Epidermal melanocyte (primary cell): Measurements from ENCODE around the gene SS18L1.
A peak's percentile ranks its signal among the peaks of the same experiment; 100 is the strongest.

Source experiments
- DNase-seq: peaks from one replicate; pipeline ENCODE4 v3.0.0; 2011; ENCODE audit warnings: low spot score; ENCODE audit not compliant: insufficient read length

SS18L1 gene

DNA sequence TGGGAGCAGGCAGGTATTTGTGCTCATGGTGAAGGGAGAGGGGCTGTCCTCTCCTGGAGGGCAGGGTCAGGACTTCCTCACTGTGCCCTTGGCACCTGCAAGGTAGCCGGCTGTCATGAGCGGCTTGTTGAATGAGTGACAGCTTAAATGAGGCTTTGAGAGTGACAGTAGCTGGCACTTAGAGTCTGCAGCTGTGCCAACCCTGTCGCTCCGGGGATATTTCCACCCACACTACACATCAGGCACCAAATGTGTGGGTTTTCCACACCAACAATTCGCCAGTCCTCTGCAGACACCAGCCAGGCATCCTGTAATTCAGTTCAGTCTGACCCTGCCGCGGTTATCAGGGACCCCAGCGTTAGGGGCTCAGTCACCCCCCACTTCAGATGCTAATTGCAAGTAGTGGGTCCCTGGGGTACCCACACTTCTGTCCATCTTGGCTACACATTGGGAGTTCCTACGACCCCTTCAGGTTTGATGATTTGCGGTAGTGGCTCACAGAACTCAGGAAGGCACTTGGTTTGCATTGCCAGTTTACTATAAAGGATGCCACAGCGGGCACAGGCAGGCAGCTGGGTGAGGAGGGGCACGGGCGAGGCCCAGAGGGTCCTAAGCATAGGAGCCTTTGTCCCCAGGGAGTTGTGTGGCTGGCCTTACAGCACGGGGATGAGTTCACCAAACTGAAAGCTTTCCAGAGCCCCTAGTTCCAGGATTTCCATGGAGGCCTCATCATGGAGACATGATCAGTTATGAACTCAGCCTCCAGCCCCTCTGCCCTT, 48.4 kb downstream of the SS18L1 start:
- no peak for DNase-seq

DNA sequence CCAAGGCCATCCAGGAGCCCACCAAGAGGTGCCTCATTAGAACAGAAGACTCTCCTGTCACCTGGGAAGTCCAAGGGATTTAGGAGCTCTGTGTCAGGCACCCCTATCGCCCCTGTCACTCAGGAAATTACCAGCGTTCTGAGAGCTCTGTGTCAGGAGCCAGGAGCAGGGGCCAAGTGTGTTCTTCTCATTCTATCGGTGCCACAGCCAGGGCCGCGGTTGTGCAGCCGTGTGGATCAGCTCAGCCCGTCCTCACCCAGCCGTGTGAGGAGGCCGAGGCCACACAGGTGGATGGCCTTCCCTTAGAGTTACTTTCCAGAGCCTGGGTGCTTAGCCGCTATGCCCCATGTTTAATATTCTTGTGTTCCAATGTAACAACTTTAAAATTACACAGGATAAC, 49.1 kb downstream of the SS18L1 start:
- DNase-seq = no peak

DNA sequence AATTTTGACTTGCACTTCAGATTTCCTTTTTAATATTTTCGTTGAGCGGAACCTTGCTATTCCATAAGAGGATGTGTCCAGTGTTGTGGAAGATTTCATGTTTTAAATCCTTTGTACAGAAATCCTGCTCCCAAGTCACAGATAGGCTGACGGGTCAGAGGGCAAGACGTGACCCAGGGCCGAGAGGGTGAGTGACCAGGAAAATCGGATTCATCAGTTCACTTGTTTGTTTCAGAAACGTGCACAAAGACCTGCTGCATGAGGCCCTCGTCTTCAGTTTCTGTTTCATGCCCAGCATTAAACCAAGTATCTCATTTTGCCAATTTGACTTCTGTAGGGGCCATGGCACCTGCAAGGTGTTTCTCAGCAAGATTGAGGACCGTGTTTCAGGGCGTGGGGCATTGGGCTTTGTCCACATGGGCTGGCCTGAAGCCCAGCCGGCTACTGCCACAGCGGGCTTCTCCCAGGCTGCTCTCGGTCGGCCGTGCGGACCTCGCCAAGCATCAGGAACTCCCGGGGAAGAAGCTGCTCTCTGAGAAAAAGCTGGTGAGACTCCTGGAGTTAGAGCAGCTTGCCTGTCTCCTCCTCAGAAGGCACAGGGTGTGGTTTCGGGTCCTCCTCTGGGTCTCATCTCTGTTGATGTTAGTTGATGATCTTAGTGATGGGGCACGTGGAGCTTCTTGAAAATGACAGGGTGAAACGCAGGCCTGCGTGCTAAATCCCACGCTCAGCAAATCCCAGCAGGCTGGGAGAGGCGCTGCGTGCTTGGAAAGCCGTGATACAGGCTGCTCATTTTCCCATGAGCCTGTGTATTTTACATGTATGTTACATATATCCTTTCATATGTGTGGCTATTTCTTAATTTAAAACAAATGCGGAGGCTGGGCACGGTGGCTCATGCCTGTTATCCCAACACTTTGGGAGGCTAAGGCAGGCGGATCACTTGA, 49.8 kb downstream of the SS18L1 start:
- no peak for DNase-seq

DNA sequence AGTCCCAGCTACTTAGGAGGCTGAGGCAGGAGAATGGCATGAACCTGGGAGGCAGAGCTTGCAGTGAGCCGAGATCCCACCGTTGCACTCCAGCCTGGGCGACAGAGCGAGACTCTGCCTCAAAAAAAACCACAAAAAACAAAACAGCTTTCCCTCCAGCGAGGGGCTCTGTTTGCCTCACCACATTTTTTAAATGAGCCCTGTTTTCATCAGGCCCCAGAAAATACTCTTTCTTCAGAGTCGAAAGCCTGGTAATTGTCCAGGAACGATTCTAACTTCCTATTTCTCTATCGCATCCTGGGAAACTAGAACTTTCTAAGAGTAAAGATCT, 51.5 kb downstream of the SS18L1 start:
- DNase-seq = no peak

DNA sequence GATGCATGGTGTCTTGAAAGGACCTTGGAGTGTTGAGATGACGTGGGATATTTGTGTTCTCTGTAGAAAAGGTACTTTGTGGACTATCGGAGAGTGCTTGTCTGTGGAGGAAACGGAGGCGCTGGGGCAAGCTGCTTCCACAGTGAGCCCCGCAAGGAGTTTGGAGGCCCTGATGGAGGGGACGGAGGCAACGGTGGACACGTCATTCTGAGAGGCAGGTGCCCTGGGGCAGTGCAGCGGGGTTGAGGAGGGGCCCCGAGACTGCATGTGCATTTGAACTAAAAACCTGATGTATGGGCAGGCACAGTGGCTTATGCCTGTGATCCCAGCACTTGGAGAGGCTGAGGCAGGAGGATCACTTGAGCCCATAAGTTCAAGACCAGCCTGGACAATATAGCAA, 52.2 kb downstream of the SS18L1 start:
- DNase-seq = no peak

DNA sequence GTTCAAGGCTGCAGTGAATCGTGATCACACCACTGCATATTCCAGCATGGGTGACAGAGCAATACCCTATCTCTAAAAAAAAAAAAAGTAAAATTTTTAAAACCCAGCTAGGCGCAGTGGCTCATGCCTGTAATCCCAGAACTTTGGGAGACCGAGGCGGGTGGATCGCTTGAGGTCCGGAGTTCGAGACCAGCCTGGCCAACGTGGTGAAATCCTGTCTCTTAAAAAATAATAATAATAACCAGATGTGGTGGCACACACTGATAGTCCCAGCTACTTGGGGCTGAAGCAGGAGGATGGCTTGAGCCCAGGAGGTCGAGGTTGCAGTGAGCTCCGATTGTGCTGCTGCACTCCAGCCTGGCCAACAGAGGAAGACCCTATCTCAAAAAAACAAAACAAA, 52.7 kb downstream of the SS18L1 start:
- no peak for DNase-seq

DNA sequence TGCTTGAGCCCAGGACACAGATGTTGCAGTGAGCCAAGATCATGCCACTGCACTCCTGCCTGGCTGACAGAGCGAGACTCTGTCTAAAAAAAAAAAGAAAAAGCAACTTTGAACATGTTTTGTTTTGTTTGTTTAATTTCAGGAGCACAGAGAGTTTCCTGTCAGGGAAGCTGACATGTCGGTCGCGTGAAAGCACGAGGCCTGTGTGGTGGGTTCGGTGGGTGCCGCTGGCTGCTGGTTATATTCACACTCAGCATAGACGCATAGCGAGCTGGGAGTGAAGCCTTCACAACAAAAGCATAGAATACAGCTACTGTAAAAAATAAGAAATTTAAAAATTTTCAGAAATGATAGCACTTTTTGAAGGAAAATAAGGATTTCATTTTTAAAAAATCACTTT, 53.7 kb downstream of the SS18L1 start:
- no peak for DNase-seq

DNA sequence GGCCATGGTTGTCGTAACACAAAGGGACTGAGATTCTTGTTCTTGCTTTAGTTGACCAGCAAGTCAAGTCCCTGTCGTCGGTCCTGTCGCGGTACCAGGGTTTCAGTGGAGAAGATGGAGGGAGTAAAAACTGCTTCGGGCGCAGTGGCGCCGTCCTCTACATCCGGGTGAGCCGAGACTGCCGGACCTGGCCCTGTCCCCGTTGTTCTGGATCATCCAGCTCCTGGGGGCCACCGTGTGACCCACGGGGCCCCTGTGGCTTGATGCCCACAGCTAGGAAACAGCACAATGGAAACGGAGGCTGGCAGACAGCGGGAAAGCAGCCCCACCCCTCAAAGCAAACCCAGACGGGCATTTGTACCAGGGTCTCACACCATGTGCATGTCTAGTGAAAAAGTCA, 54.2 kb downstream of the SS18L1 start:
- no peak for DNase-seq

DNA sequence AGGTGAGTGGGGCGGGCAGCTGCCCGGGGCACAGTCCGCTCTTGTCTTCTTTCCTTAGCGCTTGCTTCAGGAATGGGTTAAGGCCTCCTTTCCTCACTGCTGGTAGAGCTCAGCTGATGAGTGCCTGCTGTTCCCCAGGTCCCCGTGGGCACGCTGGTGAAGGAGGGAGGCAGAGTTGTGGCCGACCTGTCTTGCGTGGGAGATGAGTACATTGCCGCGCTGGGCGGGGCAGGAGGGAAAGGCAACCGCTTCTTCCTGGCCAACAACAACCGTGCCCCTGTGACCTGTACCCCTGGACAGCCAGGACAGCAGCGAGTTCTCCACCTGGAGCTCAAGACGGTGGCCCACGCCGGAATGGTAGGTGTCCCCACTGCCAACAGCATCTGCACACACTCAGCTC, 54.9 kb downstream of the SS18L1 start:
- DNase-seq = no peak

DNA sequence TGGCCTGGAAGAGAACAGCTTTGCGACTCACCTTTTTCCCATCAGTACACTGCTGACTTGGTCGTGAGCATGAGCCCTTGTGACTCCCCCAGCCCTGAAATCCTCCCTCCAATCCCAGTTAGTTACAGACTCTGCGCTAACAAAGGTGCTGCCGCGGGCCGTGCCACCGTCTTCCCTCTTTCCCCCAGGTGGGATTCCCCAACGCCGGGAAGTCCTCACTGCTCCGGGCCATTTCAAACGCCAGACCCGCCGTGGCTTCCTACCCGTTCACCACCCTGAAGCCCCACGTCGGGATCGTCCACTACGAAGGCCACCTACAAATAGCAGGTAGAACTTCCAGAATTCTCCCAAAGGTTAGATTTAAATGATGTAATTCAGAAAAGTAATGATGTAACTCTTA, 55.4 kb downstream of the SS18L1 start:
- no peak for DNase-seq

DNA sequence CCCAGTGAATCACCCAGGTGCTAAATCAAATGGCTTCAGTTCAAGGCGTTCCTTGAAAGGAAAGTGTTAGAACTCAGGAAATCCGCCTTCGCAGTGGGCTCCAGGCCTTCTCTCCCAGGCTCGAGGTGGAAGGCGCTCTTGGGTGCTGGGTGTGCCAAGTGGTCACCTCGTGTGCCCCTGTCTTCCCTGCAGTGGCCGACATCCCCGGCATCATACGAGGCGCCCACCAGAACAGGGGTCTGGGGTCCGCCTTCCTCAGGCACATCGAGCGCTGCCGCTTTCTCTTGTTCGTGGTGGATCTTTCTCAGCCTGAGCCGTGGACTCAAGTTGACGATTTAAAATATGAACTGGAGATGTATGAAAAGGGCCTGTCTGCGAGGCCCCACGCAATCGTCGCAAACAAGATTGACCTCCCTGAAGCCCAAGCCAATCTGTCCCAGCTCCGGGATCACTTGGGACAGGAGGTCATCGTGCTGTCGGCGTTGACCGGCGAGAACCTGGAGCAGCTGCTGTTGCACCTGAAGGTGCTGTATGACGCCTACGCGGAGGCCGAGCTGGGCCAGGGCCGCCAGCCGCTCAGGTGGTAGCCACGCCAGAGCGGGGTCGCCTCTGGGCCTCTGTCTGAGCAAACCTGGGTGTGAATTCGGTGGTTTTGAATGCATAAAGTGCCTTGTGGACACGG, 57.1 kb downstream of the SS18L1 start:
- no peak for DNase-seq

DNA sequence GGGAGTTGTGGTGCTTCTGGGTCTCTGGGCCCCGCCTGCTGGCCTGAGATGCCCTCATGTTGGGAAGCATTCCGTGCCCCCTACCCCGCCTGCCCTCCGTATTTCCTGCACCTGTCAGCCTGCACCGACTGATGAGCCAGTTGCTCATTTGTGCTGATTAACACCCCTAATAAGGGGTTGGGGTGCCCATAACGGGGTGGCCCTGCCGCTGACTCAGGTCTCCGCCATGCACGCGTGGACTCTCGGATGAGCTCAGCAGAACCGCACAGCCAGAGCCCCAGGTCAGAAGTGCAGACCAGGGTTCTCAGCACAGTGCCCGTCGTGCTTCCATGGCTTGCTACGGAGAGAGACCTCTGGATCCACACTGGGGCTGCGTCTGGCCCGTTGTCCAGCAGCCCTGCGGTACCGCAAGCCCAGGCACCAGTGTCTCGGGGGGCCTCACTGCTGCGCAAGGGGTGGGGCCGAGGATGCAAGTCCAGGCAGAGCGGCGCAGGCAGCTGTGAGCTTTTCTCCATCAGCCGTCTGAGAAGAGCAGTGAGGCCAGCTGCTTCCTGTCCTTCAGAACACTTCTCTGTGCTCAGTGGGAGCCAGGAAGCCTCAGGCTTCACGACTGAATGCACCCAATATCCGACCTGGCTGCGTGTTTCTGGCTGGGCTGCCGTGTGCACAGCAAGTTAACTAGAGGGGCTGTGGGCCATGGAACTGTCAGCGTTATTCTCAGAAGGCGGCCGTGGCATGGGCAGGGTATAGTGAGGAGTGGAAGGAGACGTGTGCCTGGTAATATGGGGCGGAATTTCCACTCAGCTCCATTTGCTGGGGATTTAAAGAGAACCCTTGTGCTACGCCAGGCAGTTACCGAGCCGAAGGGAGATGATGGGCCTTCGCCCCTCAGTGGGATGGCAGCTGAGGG, 57.9 kb downstream of the SS18L1 start:
- no peak for DNase-seq

DNA sequence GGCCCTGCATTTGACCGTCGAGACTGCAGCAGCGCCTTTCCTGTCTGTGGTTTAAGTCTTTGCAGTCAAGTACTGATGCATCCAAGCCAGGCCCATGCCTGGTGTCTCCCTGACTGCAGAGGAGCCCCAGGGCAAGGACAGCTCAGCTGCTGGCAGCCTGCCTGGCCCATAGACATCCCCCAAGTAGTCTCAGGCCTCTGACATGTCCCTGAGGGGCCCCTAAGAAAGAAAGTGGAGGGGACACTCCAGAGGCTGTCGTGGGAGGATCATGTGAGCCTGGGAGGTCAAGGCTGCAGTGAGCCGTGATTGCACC, 58.5 kb downstream of the SS18L1 start:
- DNase-seq = peak; percentile 48

DNA sequence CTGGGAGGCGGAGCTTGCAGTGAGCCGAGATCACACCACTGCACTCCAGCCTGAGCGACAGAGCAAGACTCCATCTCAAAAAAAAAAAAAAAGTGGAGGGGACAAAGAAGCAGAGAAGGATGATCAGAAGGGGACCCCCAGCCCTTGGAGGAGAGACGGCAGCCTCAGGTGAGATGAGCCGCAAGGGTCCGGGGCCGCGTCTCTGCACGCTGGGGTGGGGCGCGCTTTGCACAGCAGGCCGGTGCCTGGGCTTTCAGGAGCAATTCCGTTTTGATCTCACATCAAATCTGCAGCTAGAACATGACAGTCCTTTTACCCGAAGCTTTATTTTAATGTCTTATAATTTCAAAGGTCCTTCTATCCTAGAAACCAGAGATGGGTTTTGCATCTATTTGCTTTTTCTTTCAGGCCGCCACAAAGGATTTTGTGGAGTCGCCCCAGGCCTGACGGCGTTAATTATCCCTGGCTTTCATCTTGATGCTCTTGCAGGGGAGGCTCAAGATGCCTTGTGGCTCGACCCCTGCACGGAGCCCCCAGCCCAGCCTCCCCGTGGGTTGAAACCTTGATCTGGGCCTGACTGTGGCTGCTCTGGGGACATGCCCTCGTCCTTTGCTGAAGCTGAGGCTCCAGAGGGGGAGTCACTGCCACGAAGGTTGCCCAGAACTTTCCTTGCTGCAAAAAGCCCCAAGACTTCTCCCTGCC, 59.3 kb downstream of the SS18L1 start:
- DNase-seq = no peak

DNA sequence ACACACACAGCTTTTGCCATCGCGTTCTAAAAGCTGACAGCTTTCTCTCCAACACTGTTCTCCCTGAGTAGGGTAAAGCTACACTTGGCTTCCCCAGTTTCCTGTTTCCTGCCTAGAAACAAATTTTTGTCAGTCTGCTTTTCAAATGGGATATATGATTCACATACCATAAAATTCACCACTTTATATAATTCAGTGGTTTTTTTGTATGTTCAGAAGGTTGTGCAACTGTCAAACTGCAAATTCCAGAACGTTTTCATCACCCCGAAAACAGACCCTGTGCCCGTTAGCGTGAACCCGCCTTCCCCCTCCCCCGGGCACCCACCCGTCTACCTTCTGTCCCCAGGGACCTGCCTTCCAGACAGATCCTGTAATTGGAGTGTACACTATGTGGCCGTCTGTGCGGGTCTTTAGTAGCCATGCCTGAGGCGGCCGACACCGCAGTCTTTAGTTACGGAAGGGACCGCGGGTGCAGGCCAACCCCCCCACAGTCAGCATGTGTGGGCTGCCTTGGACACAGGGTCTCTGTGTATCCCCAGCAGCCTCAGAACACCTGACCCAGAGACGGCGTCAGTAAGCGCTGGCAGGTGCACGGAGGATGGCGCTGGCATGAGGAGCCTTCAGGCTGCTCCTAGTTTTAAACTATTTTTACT, 59.9 kb downstream of the SS18L1 start:
- no peak for DNase-seq

DNA sequence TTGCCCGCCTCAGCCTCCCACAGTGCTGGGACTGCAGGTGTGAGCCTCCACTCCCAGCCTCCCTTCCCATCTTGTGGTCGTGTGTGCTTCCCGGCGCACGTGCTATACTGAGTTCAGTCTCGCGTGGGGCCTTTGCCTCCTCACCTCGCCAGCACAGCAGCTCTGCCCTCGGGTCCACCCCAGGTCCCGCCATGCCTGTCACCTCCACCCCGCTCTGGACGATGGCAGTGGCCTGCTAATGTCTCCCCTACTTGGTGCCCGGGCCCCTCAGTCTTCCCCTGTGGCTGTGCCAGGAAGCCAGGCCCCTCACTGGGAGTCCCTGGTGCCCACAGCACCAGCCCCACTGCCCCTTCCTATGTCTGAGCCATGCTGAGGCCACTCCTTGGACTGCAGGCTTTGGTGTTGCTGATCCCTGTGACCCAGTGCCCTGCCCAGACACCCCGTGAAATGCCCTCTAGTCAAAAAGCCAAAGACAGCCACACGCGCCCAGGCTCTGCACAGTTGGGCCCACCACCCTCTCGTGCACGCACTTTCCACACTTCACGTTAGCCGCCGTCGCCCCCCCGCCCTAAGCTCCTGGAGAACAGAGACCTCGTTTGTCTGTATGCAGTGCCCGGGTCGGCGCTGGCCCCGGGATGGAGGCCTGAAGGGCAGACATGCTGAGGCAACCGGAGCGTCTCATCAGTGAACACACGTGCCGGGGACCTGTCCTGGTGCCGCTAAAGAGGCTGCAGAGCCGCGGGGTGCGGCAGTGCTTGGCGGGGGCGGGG, 62.2 kb downstream of the SS18L1 start:
- no peak for DNase-seq

DNA sequence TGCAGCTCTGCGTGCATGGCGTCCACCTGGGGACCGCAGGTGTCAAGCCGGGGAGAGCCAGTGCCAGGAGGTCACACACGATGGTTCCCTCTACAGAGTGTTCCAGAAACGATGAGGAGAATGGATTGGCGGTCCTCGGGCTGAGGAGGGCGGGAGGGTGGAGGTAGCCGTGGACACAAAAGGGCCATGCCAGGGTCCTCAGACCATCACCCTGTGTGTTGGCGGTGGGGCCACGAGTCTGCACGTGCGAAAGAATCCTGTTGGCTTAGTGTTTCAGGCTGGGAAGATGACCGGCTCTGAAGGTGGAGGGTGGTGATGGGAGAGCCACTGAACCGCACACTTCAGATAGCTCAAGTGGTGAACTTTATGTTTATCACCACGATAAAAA, 62.8 kb downstream of the SS18L1 start:
- DNase-seq = no peak

DNA sequence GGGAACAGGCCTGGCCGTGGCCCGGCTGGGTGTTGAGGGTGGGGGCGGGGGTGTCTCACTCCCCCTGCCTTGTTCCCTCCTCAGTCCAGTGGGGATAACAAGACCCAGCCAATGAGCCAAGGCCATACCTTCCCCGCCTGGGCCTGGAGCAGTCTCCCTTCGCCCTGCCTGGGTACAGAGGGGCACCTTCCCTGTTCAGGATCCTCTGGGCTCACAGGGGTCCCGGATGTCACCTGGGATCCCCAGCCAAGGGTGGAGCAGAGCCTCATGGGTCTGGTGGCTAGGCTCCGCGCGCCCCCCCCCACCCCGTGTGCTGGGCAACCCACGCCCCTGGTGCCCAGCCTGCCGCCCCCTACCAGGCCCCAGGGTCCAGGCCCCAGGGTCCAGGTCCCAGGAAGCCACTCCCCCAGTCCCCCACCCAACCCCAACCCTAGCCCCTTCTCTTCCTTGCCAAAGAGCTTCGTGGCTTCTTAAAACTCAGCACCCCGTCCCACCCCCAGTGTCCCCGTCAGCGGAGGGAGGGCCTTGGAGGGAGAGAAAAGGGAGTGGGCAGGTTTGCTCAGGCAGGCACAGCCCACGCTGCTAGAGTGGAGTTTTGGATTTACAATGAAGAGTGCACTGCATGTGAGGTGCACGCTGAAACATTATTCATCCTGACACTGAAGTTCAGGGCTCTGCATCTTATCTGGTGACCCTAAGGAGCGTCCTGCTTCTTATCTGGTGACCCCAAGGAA, 64.7 kb downstream of the SS18L1 start:
- no peak for DNase-seq
